Aorta (tissue), 5 donors: ENCODE results near the gene ABLIM2. TPM values are rescaled to one million over a fixed set of nuclear protein-coding genes. Genes with fewer than 3 reads are reported as not detected.

Experiments
- ATAC-seq: fragments of 200-7000 bp; cut with Tn5 transposase; one replicate; pipeline ENCODE4 v1.9.1; 2022; ENCODE audit warnings: moderate library complexity; ENCODE audit not compliant: low FRiP score
- DNase-seq, 2 donors: peaks; one replicate each; pipeline ENCODE4 v3.0.0-alpha.2; 2020
- H3K27ac ChIP-seq, 2 donors: one replicate each; pipeline ENCODE4 v1.5.1; 2013; ENCODE audit warnings: low read length in 2 of 2, mild to moderate bottlenecking in 2 of 2, moderate library complexity in 2 of 2, control low read depth in 1 of 2, inconsistent platforms in 1 of 2, low read depth in 1 of 2
- H3K27me3 ChIP-seq, 2 donors: one replicate each; pipeline ENCODE4 v1.6.1; 2013; ENCODE audit warnings: control low read depth in 1 of 2, low read length in 1 of 2, mild to moderate bottlenecking in 1 of 2, moderate library complexity in 1 of 2; ENCODE audit not compliant: insufficient read depth in 2 of 2, control insufficient read depth in 1 of 2
- H3K36me3 ChIP-seq, 2 donors: one replicate each; pipeline ENCODE4 v1.6.1; 2013; ENCODE audit warnings: control low read depth in 1 of 2, low read length in 1 of 2, mild to moderate bottlenecking in 1 of 2; ENCODE audit not compliant: insufficient read depth in 2 of 2, control insufficient read depth in 1 of 2
- H3K4me1 ChIP-seq, 2 donors: one replicate each; pipeline ENCODE4 v1.6.1; 2013; ENCODE audit warnings: low read length in 2 of 2, control low read depth in 1 of 2, mild to moderate bottlenecking in 1 of 2, moderate library complexity in 1 of 2; ENCODE audit not compliant: insufficient read depth in 2 of 2, control insufficient read depth in 1 of 2
- H3K4me3 ChIP-seq, 2 donors: one replicate each; pipeline ENCODE4 v1.5.1; 2013; ENCODE audit warnings: low read length in 2 of 2, control low read depth in 1 of 2, mild to moderate bottlenecking in 1 of 2
- H3K9me3 ChIP-seq: one replicate; pipeline ENCODE4 v1.6.1; 2013; ENCODE audit warnings: mild to moderate bottlenecking, low read length; ENCODE audit not compliant: control insufficient read depth
- WGBS, 2 donors: extraction: QIAGEN DNeasy Blood & Tissue Kit; methylation state at CpG; one replicate each; pipeline ENCODE4 v1.1.7; 2013; 5-methylcytosine and 5-hydroxymethylcytosine counted together
- intact Hi-C, 2 donors: fragments of 100-400 bp; cut with DNase I; formaldehyde crosslinking; loops; one replicate each; pipeline versions ENCODE4 v1.14.2 to v1.15.0; 2022
- polyA plus RNA-seq, 2 donors: library from polyadenylated mRNA; stranded (reverse); fragments of 200-250 nt; gene quantifications; one replicate each; pipeline ENCODE4 v1.2.3, GENCODE V29; 2013
- total RNA-seq, 2 donors: library from RNA; stranded (reverse); fragmentation: NEBNext Ultra II Directional; extraction: Animal tissue kit (Norgen Biotek cat#: 25700); gene quantifications; one replicate each; pipeline ENCODE4 v1.2.1, GENCODE V29; 2021
- donor health status: healthy with polysubstance abuse.
- donor health status: Bipolar disorder and iron deficiency.
- donor health status: DM: no; HTN: no; CAD: no.
- donor health status: DM: no; HTN: no; CAD: no.
- donor health status: DM: yes; HTN: yes; CAD: no.

ABLIM2 gene
- total and polyA plus RNA-seq, 4 donors: 5.3 to 20.2 (median 11.1) TPM

DNA sequence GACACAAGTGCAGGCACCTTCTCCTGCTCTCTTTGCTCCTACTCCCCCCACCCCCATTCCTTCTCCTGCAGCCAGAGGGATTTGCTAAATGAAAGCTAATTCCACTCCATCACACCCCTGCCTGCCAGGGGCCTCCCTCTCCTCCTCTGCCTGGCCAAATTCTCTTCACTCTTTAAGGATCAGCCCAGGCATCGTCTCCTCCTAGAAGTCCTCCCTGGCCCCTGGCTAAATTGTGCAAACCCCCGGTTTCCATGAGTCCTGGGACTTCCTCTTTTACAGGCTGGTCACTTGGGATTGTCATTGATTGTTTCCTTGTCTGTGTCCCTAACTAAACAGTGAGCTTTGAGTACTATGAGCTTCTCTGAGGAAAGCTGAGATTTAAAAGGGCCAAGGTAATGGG, 8.7 kb upstream of the ABLIM2 start:
- intact Hi-C loops: no loop called here
- no peaks in the 10 kb centered on the region for H3K9me3 ChIP-seq
- H3K27ac ChIP-seq: no peak overlapping the region
- ATAC-seq: no peak
- peak in 1 of 2 donors; percentile 67 for DNase-seq
- 70 to 71% methylated on average over 2 of the region's 2 CpGs for WGBS, 2 donors
- H3K4me1 ChIP-seq: no peaks in the 10 kb centered on the region
- H3K36me3 ChIP-seq: no peaks in the 10 kb centered on the region
- H3K27me3 ChIP-seq: no peaks in the 10 kb centered on the region
- H3K4me3 ChIP-seq: no peak overlapping the region

DNA sequence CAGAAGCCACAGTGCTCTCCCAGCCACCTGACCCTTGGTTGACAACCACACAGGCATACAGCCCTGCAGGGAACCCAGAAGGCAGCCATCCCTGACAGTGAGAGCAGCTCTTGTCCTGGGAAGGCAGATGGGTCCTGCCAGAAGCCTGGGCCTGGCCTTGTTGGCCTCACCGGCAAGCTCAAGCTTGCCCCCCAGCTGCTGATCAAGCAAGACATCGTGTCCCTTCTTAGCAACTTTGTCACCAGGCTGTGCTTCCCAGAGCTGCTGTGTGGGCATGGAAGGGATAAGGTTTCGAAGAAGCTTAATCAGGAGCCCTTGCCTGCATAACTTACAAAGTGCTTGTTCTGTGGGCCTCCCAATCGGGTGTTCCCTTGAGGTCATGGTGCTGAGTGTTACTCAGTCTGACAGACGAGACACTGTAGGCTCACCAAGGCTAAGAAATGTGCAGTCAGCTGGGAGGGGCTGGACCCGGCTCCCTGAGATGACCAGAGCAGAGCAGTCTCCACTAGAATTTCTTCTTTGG, 6.8 kb upstream of the ABLIM2 start:
- Histone ChIP-seq H3K4me1 (no peaks in the 10 kb centered on the region), H3K27ac (no peak overlapping the region), H3K9me3 (no peaks in the 10 kb centered on the region), H3K36me3 (no peaks in the 10 kb centered on the region), H3K4me3 (no peak overlapping the region), H3K27me3 (no peaks in the 10 kb centered on the region)
- no peak for ATAC-seq
- no peak for DNase-seq
- WGBS, 2 donors: 58 to 68% methylated on average over 6 of the region's 6 CpGs
- intact Hi-C loops: no loop called here

DNA sequence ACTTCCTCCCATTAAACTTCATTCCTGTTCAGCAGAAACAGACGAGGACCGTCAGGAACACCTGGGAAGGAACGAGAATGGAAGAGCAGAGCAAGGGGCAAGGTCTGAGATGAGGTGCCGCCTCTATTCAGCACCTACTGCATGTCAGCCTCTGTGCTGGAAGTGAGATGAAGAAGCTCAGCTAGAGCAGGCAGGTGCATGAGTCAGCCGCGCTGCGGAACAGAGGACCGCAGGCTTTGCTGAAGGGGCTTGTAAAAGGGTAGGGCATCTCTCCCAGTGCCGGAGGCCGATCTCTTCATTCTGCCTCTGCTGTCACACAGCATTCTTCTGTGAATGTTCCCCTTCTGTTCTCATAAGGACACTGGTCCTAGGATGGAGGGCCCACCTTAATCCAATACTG, 6.1 kb upstream of the ABLIM2 start:
- Histone ChIP-seq H3K4me3 (no peak overlapping the region), H3K9me3 (no peaks in the 10 kb centered on the region), H3K36me3 (no peaks in the 10 kb centered on the region), H3K27ac (no peak overlapping the region), H3K4me1 (no peaks in the 10 kb centered on the region), H3K27me3 (no peaks in the 10 kb centered on the region)
- 93% methylated on average over 10 of the region's 10 CpGs for WGBS, 2 donors
- intact Hi-C loops: no loop called here
- no peak for DNase-seq
- no peak for ATAC-seq

DNA sequence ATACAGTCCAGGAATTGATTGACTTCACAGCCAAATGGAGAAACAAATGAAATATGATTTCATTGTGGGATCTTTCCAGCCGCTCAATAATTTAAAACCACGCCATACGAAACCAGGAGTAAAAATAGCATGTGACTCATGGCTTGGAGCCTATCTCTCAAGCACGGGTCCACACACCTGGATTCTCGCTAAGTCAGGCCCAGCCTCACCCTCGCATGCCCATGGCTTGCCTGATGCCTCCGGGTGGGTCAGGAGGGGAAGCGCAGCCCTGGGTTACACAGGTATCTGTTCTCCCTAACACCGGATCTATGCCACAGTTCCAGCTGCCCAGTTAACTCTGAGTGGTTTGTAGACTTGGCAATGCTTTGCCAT, 5.6 kb upstream of the ABLIM2 start:
- no peaks in the 10 kb centered on the region for H3K27me3 ChIP-seq
- H3K9me3 ChIP-seq: no peaks in the 10 kb centered on the region
- H3K36me3 ChIP-seq: no peaks in the 10 kb centered on the region
- no peaks in the 10 kb centered on the region for H3K4me1 ChIP-seq
- no peak overlapping the region for H3K4me3 ChIP-seq
- no peak overlapping the region for H3K27ac ChIP-seq
- no peak for ATAC-seq
- WGBS, 2 donors: 77 to 78% methylated on average over 9 of the region's 9 CpGs
- no peak for DNase-seq
- intact Hi-C loops: no loop called here

DNA sequence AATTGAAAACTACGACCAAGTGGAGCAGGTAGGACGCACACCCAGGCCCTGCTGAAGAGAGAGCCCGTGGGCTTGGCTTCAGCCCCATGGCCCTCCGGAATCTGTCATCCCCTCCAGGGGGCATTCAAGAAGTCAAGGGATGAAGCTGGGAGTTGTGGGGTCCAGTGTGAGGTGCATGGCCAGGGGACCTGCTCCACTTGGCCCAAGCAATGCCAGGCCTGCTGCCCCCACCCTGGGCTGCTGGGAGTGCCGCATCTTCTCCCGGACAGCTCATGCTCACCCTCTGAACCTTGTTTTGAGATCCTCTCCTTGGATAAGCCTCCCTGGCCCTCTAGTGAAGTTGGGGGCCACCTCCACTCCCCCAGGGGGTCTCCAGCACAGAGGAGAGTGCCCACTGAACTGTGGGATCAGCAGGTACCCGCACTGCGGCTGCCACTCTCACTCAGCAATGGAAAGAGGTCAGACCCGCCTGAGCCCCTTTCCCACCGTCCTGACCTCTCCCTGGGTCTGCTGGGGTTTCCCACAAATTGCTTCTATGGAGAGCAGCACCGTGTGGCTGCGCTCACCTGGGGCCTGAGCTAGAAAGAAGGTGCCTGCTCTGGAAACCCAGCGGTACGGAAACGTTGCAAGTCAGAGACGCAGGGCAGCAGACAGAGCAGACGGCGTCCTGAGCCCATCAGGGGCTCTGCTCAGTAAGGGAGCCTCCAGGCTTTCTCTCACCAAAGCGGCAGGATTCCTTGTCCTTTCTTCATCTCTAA, 5.0 kb upstream of the ABLIM2 start:
- no peaks in the 10 kb centered on the region for H3K9me3 ChIP-seq
- WGBS, 2 donors: 86 to 87% methylated on average over 19 of the region's 19 CpGs
- no peaks in the 10 kb centered on the region for H3K27me3 ChIP-seq
- DNase-seq (peak in 1 of 2 donors; percentile 30), ATAC-seq (no peak)
- H3K4me3 ChIP-seq: no peak overlapping the region
- intact Hi-C loops: no loop called here
- no peaks in the 10 kb centered on the region for H3K4me1 ChIP-seq
- H3K27ac ChIP-seq: no peak overlapping the region
- no peaks in the 10 kb centered on the region for H3K36me3 ChIP-seq

DNA sequence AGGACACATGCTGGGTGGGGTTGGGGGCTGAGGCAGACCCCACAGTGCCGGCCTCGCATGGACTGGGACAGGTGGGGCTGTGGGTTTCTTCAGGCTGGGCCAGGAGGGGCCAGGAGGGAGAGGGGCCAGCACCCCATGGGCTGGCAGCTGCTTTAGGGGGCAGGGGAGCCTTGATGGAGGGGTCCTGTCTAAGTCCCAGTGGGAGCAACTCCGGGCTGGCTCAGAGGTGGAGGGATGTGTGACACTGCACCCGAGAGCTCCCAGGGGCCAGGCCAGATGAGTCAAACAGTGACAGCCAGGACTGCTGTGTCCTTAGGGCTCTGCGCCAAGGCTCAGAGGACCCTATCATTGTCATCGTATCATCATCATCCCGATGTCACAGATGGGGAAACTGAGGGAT, 4.4 kb upstream of the ABLIM2 start:
- no peak overlapping the region for H3K27ac ChIP-seq
- ATAC-seq (no peak), DNase-seq (peak in 1 of 2 donors; percentile 38)
- intact Hi-C loops: no loop called here
- no peak overlapping the region for H3K4me3 ChIP-seq
- no peaks in the 10 kb centered on the region for H3K27me3 ChIP-seq
- H3K9me3 ChIP-seq: no peaks in the 10 kb centered on the region
- WGBS, 2 donors: 79 to 85% methylated on average over 7 of the region's 7 CpGs
- H3K4me1 ChIP-seq: no peaks in the 10 kb centered on the region
- H3K36me3 ChIP-seq: no peaks in the 10 kb centered on the region

DNA sequence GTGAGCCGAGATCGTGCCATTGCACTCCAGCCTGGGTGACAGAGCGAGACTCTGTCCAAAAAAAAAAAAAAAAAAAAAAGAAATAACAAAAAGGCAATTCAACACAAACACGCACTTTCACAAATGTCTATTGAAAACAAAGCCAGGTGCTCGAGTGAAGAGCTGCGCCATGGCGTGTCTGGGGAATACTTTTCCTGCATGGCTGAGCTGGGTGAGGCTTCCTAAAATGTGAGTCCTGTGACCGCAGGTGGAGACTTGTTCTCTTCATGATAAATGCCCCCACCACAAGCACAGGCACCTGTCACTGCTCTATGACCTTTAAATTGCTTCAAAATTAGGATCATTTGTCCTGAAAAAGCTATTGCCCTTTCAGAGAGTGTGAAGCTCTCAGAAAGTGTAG, 4.0 kb upstream of the ABLIM2 start:
- DNase-seq: peak in 1 of 2 donors; percentile 14
- Histone ChIP-seq H3K27ac (no peak overlapping the region), H3K4me3 (no peak overlapping the region), H3K9me3 (no peaks in the 10 kb centered on the region), H3K27me3 (no peaks in the 10 kb centered on the region), H3K4me1 (no peaks in the 10 kb centered on the region), H3K36me3 (no peaks in the 10 kb centered on the region)
- intact Hi-C loops: no loop called here
- 88 to 91% methylated on average over 8 of the region's 8 CpGs for WGBS, 2 donors
- no peak for ATAC-seq

DNA sequence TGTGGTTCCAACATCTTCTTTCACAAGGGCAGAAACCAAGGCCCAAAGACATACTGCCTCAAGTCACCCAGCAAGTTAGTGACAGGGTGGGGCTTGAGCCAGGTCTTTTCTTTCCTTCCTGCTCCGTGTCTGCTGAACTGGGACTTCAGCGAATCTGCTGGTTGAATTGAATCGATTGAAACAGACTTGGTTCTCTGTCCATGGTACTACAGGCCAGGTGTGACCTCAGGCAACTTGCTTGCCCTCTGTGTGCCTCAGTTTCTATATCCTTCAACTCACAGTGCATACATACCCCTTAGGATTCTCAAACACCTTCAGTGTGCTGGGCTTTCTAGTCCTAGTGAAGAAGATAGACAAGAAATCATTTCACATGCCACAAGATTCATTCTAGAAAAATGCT, 2.0 kb upstream of the ABLIM2 start:
- Histone ChIP-seq H3K4me3 (no peak overlapping the region), H3K9me3 (no peaks in the 10 kb centered on the region), H3K27me3 (no peaks in the 10 kb centered on the region), H3K4me1 (no peaks in the 10 kb centered on the region), H3K36me3 (no peaks in the 10 kb centered on the region), H3K27ac (no peak overlapping the region)
- intact Hi-C loops: no loop called here
- WGBS, 2 donors: 67 to 72% methylated on average over 3 of the region's 3 CpGs
- ATAC-seq: no peak
- DNase-seq: no peak

DNA sequence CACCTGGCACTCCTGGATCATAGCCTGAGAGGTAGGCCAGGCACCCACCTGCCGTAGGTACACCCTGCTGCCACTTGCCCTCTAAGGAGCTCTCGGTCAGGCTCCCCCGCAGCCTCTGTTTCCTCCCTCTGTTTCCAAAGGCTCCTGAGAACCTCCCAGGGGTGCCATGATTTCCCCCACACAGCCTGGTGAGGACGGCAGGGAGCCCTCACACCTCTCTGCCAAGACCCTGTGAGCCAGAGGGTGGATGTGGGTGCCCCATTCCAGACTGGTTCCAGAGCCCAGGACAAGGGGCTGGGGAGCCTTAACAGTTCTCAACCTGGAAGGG, 1.6 kb upstream of the ABLIM2 start:
- intact Hi-C loops: no loop called here
- DNase-seq: peak in 1 of 2 donors; percentile 33
- 84 to 88% methylated on average over 4 of the region's 4 CpGs for WGBS, 2 donors
- Histone ChIP-seq H3K9me3 (no peaks in the 10 kb centered on the region), H3K36me3 (no peaks in the 10 kb centered on the region), H3K27me3 (no peaks in the 10 kb centered on the region), H3K27ac (no peak overlapping the region), H3K4me1 (no peaks in the 10 kb centered on the region), H3K4me3 (no peak overlapping the region)
- ATAC-seq: no peak
